Natural killer cell treated with Interleukin-12 subunit alpha and Interleukin-12 subunit beta and Interleukin-15 and Interleukin-18, amount 100 ng/mL, for 72 hours (primary cell): ENCODE measurements around the gene IFNL3. TPM values are rescaled to one million over a fixed set of nuclear protein-coding genes. Genes with fewer than 3 reads are reported as not detected.

Experiments
- ATAC-seq, 2 donors: fragments of 150-1000 bp; cut with Tn5 transposase in 1 of 2; sonication (Bioruptor Pico), chemical (Tn5 transposase) in 1 of 2; 2 replicates each; pipeline ENCODE4 v1.10.0; 2021
- DNase-seq: peaks from one replicate; pipeline ENCODE4 v3.0.0; 2022; ENCODE audit warnings: low spot score
- H3K27ac Mint-ChIP-seq, 2 donors: 1 replicate in 1 of 2; 2 replicates in 1 of 2; pipeline ENCODE4 v1.8.0; 2022; ENCODE audit warnings: mixed read lengths in 2 of 2, mild to moderate bottlenecking in 1 of 2, moderate library complexity in 1 of 2
- H3K27me3 Mint-ChIP-seq, 2 donors: 1 replicate in 1 of 2; 2 replicates in 1 of 2; pipeline ENCODE4 v1.8.0; 2022; ENCODE audit warnings: mixed read lengths in 2 of 2
- H3K36me3 Mint-ChIP-seq: one replicate; pipeline ENCODE4 v1.8.0; 2022; ENCODE audit warnings: mixed read lengths
- H3K4me1 Mint-ChIP-seq, 2 donors: 1 replicate in 1 of 2; 2 replicates in 1 of 2; pipeline ENCODE4 v1.8.0; 2022; ENCODE audit warnings: low read depth in 2 of 2, mixed read lengths in 2 of 2, mild to moderate bottlenecking in 1 of 2
- H3K4me3 Mint-ChIP-seq: one replicate; pipeline ENCODE4 v1.8.0; 2022; ENCODE audit warnings: mixed read lengths
- H3K9me3 Mint-ChIP-seq: 2 replicates; pipeline ENCODE4 v1.8.0; 2022; ENCODE audit warnings: mixed read lengths
- total RNA-seq, 2 donors: library from RNA; stranded (reverse); gene quantifications; one replicate each; pipeline ENCODE4 v1.2.3, GENCODE V29; 2022

Gene IFNL3
- total RNA-seq, 2 donors from 2014 or later: not detected

DNA sequence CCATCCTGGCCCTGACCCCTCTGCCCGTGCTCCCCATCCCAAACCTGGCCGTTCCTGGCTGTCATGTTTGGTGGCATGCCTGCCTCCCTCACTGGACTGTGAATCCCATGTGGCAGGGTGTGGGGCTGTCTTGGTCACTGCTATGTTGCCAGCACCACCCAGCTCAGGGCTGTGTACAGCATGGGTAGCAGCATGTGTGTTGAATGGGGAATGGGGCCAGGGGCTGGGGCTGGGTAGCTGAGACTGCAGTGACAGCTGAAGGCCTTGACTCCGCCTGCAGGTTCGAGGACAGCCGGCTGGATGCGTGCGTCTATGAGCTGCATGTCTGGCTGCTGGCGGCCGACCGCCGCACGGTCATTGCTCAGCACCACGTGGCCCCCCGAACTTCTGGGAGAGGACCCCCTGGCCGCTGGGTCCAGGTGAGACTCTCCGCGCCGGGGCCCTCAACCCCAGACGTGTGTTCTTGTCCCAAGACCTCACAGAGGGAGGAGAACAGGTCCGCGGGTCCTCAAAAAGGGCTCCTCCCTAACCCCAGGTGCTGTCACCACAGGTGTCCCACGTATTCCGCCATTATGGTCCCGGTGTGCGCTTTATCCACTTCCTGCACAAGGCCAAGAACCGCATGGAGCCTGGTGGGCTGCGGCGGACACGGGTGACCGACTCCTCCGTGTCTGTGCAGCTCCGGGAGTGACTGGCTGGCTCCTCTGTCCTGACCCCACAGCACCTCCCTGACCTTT, 44.6 kb downstream of the IFNL3 start:
- no peak overlapping the region for H3K4me3 Mint-ChIP-seq
- no peaks in the 10 kb centered on the region for H3K9me3 Mint-ChIP-seq

GRCh38 chr19:39199025-39199424, 45.8 kb downstream of the IFNL3 start:
- peaks cover 7 to 10% of the 10 kb centered on the region in 2 donors for H3K4me1 Mint-ChIP-seq
- no peak overlapping the region for H3K4me3 Mint-ChIP-seq
- peaks cover 6% of the 10 kb centered on the region for H3K36me3 Mint-ChIP-seq
- ATAC-seq (no peak), DNase-seq (no peak)
- no peak overlapping the region for H3K27ac Mint-ChIP-seq
- H3K9me3 Mint-ChIP-seq: no peaks in the 10 kb centered on the region
- H3K27me3 Mint-ChIP-seq: peaks cover 42 to 51% of the 10 kb centered on the region in 2 donors

More for the DNA sequence above, 44.6 kb downstream of the IFNL3 start:
- no peak for DNase-seq
- no peak for ATAC-seq
- Mint-ChIP-seq H3K27ac (no peak overlapping the region), H3K4me1 (peaks cover 7% of the 10 kb centered on the region in 2 donors), H3K27me3 (peaks cover 42 to 56% of the 10 kb centered on the region in 2 donors), H3K36me3 (peaks cover 6% of the 10 kb centered on the region)

DNA sequence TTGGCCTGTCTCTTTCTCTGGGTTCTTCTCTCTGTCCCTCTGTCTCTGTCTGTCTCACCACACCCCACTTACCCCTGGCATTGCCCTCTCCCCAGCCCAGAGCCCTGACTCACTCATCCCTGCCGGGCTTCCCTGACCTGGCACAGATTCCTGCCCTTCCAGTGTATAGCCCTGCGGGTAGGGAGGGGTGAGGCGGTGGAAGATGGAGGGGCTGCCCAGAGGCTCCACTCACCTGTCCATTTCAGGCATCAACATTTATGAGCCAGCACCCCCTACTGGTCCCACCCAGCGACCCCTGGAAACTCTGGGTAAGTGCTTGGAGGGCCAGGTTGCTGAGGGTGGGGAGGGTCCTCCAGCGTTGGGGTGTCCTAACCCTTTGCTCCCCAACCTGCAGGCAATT, 47.0 kb downstream of the IFNL3 start:
- Mint-ChIP-seq H3K27ac (no peak overlapping the region), H3K9me3 (no peaks in the 10 kb centered on the region), H3K4me3 (no peak overlapping the region), H3K36me3 (peaks cover 6% of the 10 kb centered on the region), H3K4me1 (peaks cover 7 to 10% of the 10 kb centered on the region in 2 donors), H3K27me3 (peaks cover 42 to 50% of the 10 kb centered on the region in 2 donors)
- ATAC-seq (no peak), DNase-seq (no peak)

DNA sequence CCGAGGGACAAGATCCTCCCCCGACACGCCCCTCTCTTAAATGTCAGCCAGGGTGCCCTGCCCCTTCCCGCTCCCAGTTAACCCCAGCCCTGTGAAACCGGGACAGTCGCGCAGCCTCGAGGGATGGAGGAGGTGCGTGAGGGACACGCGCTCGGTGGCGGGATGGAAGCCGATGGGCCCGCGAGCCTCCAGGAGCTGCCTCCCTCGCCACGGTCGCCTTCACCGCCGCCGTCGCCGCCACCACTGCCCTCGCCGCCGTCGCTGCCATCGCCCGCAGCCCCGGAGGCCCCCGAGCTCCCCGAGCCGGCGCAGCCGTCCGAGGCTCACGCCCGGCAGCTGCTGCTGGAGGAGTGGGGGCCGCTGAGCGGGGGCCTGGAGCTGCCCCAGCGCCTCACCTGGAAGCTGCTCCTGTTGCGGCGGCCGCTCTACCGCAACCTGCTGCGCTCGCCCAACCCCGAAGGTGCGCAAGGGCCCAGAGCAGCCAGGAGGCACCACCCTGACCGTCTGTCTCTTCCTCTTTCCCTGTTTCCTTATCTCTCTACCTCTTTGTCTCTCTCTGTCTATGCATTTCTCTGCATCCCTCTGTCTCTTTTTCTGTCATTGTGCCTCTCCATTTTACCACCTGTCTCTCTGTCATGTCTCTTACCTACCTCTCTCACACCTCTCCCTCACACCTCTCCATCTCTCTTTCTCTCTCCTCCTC, 47.8 kb downstream of the IFNL3 start, which contains the start of gene NCCRP1:
Gene NCCRP1, plus strand, starts transcription at position 105 of the 703 bp plus-strand sequence. Its CDS starts 19 bp downstream, at position 124.
- Mint-ChIP-seq H3K27me3 (peaks cover 42 to 50% of the 10 kb centered on the region in 2 donors), H3K4me3 (peak within 1 kb of the TSS; percentile 63), H3K27ac (no peak within 1 kb of the TSS), H3K9me3 (no peaks in the 10 kb centered on the region), H3K4me1 (peaks cover 7 to 10% of the 10 kb centered on the region in 2 donors), H3K36me3 (peaks cover 6% of the 10 kb centered on the region)
- DNase-seq: no peak
- no peak for ATAC-seq

DNA sequence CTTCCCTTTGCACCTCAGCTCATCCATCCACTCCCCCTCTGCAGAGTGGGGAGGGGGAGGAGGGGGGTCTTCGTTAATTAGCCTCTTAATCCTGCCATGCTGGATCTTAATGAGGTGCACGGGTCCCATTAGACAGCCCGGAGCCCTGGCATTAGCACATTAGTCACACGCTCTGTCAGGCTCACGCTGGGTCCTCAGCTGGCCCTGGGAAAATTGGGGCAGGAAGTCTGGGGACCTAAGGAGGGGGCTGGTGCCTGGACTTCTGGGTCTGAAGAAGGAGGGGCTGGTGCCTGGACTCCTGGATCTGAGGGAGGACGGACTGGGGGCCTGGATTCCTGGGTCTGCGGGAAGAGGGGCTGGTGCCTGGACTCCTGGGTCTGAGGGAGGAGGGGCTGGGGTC, 48.5 kb downstream of the IFNL3 start:
- Mint-ChIP-seq H3K4me1 (peaks cover 7 to 10% of the 10 kb centered on the region in 2 donors), H3K9me3 (no peaks in the 10 kb centered on the region), H3K36me3 (peaks cover 6% of the 10 kb centered on the region), H3K27me3 (peaks cover 38 to 44% of the 10 kb centered on the region in 2 donors), H3K27ac (no peak overlapping the region), H3K4me3 (no peak overlapping the region)
- ATAC-seq (no peak), DNase-seq (no peak)

DNA sequence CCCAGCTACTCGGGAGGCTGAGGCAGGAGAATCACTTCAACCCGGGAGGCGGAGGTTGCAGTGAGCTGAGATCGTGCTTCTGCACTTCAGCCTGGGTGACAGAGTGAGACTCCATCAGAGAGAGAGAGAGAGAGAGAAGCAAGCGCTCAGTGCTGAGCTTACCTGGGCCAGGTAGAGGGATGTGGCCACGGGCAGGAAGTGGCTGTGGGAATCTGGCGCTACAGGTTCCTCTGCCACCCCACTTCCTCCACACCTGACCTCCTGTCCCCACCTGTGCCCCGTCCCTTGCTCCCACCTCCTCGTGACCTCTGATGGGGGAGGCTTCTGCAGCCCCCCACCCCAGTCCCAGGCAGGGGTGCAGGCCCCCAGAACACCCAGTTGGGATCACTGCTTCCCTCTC, 49.1 kb downstream of the IFNL3 start:
- Mint-ChIP-seq H3K4me1 (peaks cover 7 to 10% of the 10 kb centered on the region in 2 donors), H3K9me3 (no peaks in the 10 kb centered on the region), H3K4me3 (peak overlapping the region; percentile 36), H3K27ac (no peak overlapping the region), H3K27me3 (peaks cover 34 to 38% of the 10 kb centered on the region in 2 donors), H3K36me3 (peaks cover 6% of the 10 kb centered on the region)
- DNase-seq: no peak
- no peak for ATAC-seq

- DNase-seq: no peak
- ATAC-seq: no peak
- peaks cover 6% of the 10 kb centered on the region for H3K36me3 Mint-ChIP-seq
- peaks cover 7 to 10% of the 10 kb centered on the region in 2 donors for H3K4me1 Mint-ChIP-seq
- H3K4me3 Mint-ChIP-seq: no peak overlapping the region
- H3K27me3 Mint-ChIP-seq: peaks cover 30 to 34% of the 10 kb centered on the region in 2 donors
- H3K9me3 Mint-ChIP-seq: no peaks in the 10 kb centered on the region
- H3K27ac Mint-ChIP-seq: no peak overlapping the region
Measured at GRCh38 chr19:39194832-39195542, 49.8 kb downstream of the IFNL3 start.

GRCh38 chr19:39193803-39194202, 51.0 kb downstream of the IFNL3 start:
- peaks cover 27 to 28% of the 10 kb centered on the region in 2 donors for H3K27me3 Mint-ChIP-seq

More at GRCh38 chr19:39193803-39194202, 51.0 kb downstream of the IFNL3 start:
- H3K4me3 Mint-ChIP-seq: no peak overlapping the region
- H3K4me1 Mint-ChIP-seq: peaks cover 7 to 13% of the 10 kb centered on the region in 2 donors
- H3K27ac Mint-ChIP-seq: no peak overlapping the region
- H3K36me3 Mint-ChIP-seq: peaks cover 6% of the 10 kb centered on the region
- ATAC-seq (peak in 1 of 2 donors; percentile 16), DNase-seq (no peak)
- H3K9me3 Mint-ChIP-seq: no peaks in the 10 kb centered on the region

Other genes starting within 250 kb of the IFNL3 start
- under 1 TPM; 0.31 to 0.88 TPM for gene FBXO27, start 212.5 kb downstream of the IFNL3 start, total RNA-seq
- under 1 TPM in 1 of 2 donors, not detected in 1; 0.36 TPM for gene ACP7, start 160.6 kb downstream of the IFNL3 start, total RNA-seq
- 10 to 100 TPM; 18.3 to 22.9 TPM for gene PAK4, start 119.2 kb downstream of the IFNL3 start, total RNA-seq
- gene NCCRP1, start 48.0 kb downstream of the IFNL3 start, total RNA-seq: not detected
- gene SYCN, start 40.7 kb downstream of the IFNL3 start, total RNA-seq: not detected
- gene IFNL4, start 3.9 kb upstream of the IFNL3 start, total RNA-seq: not detected
- gene IFNL2, start 23.4 kb upstream of the IFNL3 start, total RNA-seq: not detected
- gene IFNL1, start 51.4 kb upstream of the IFNL3 start, total RNA-seq: under 1 TPM in 1 of 2 donors, not detected in 1; 0.36 TPM
- 1 to 10 TPM; 2.3 to 4.9 TPM for gene LRFN1, start 75.9 kb upstream of the IFNL3 start, total RNA-seq
- gene GMFG, start 91.0 kb upstream of the IFNL3 start, total RNA-seq: 100 to 1,000 TPM; 185 to 242 TPM
- 10 to 100 TPM; 81.4 to 95.5 TPM for gene SAMD4B, start 97.4 kb upstream of the IFNL3 start, total RNA-seq
- 10 to 100 TPM; 38.1 to 39.2 TPM for gene PAF1, start 146.1 kb upstream of the IFNL3 start, total RNA-seq
- 10 to 100 TPM; 22.2 to 35.2 TPM for gene MED29, start 146.4 kb upstream of the IFNL3 start, total RNA-seq
- gene ZFP36, start 161.8 kb upstream of the IFNL3 start, total RNA-seq: 10 to 100 TPM; 11.2 to 27.8 TPM
- 10 to 100 TPM; 30.8 to 68.1 TPM for gene PLEKHG2, start 167.7 kb upstream of the IFNL3 start, total RNA-seq
- 1,000 to 10,000 TPM; 1,544 to 1,854 TPM for gene RPS16, start 190.9 kb upstream of the IFNL3 start, total RNA-seq
- 100 to 1,000 TPM; 164 to 192 TPM for gene SUPT5H, start 200.6 kb upstream of the IFNL3 start, total RNA-seq
- 100 to 1,000 TPM in 1 of 2 donors, 10 to 100 TPM in 1; 74.0 to 133 TPM for gene TIMM50, start 235.8 kb upstream of the IFNL3 start, total RNA-seq